Activated naive CD4-positive, alpha-beta T cell (primary cell): ENCODE data around the gene GNA12.
"Not testable (repeated sequence)": the region's sequence is repeated elsewhere in the genome, so short reads cannot be mapped to it uniquely, and the experiment has no call there.

Source experiments
- DNase-seq, 4 experiments: peaks; one replicate each; lab custom pipeline; 2025; lab: John Stamatoyannopoulos, UW

GNA12 gene

GRCh38 chr7:2864999-2865670, 21.0 kb upstream of the GNA12 start:
- DNase-seq, result peak; percentile 47 to 58 (median 53)

GRCh38 chr7:2864204-2864985, 20.3 kb upstream of the GNA12 start:
- no peak for DNase-seq

GRCh38 chr7:2863461-2864066, 19.5 kb upstream of the GNA12 start:
- DNase-seq, result peak in 2 of 4 experiments; percentile 35 to 42

GRCh38 chr7:2862831-2863361, 18.8 kb upstream of the GNA12 start:
- DNase-seq, result no peak

GRCh38 chr7:2861509-2861908, 17.4 kb upstream of the GNA12 start:
- DNase-seq, result no peak

GRCh38 chr7:2860627-2861133, 16.6 kb upstream of the GNA12 start:
- DNase-seq, result no peak

GRCh38 chr7:2859952-2860351, 15.8 kb upstream of the GNA12 start:
- no peak for DNase-seq

- no peak for DNase-seq
Measured at GRCh38 chr7:2858621-2859020, 14.5 kb upstream of the GNA12 start.

GRCh38 chr7:2856388-2857169, 12.5 kb upstream of the GNA12 start:
- DNase-seq, result no peak

- DNase-seq, result no peak
Measured at GRCh38 chr7:2855386-2855785, 11.3 kb upstream of the GNA12 start.

GRCh38 chr7:2853552-2853951, 9.4 kb upstream of the GNA12 start:
- not testable (repeated sequence) for DNase-seq

- DNase-seq, result no peak
Measured at GRCh38 chr7:2853147-2853546, 9.0 kb upstream of the GNA12 start.

- DNase-seq, result no peak
Measured at GRCh38 chr7:2851497-2851896, 7.4 kb upstream of the GNA12 start.

GRCh38 chr7:2849941-2850766, 6.0 kb upstream of the GNA12 start:
- DNase-seq, result no peak

- DNase-seq, result no peak
Measured at GRCh38 chr7:2845034-2845592, 1.0 kb upstream of the GNA12 start.

GRCh38 chr7:2843711-2844152, 376 bp downstream of the GNA12 start:
- DNase-seq, result peak in 1 of 4 experiments; percentile 38

GRCh38 chr7:2843191-2843685, 870 bp downstream of the GNA12 start:
- DNase-seq, result no peak

GRCh38 chr7:2841907-2842306, 2.2 kb downstream of the GNA12 start:
- DNase-seq, result no peak

GRCh38 chr7:2840458-2840857, 3.6 kb downstream of the GNA12 start:
- DNase-seq, result no peak

- DNase-seq, result no peak
Measured at GRCh38 chr7:2838873-2839578, 5.1 kb downstream of the GNA12 start.
